Testis (tissue), 3 donors: ENCODE data around the gene TLE5. TPM values are rescaled to one million over a fixed set of nuclear protein-coding genes. Genes with fewer than 3 reads are reported as not detected.
A peak's percentile ranks its signal among the peaks of the same experiment; 100 is the strongest.

Experiments used
- DNase-seq: peaks from one replicate; pipeline ENCODE4 v3.0.0-alpha.2; 2019
- H3K27ac ChIP-seq, 2 donors: fragments of 200-600 bp; sonication (generic); one replicate each; pipeline ENCODE4 v1.5.1; 2019
- H3K27me3 ChIP-seq: fragments of 200-600 bp; sonication (generic); one replicate; pipeline ENCODE4 v1.5.1; 2019
- H3K36me3 ChIP-seq: fragments of 200-600 bp; sonication (generic); one replicate; pipeline ENCODE4 v1.5.1; 2017; ENCODE audit warnings: low read depth; ENCODE audit errors: missing control alignments
- H3K4me1 ChIP-seq: fragments of 200-600 bp; sonication (generic); one replicate; pipeline ENCODE4 v1.5.1; 2019
- H3K4me3 ChIP-seq, 2 donors: fragments of 200-600 bp; sonication (generic); one replicate each; pipeline ENCODE4 v1.5.1; 2017 to 2019
- H3K9me3 ChIP-seq: fragments of 200-600 bp; sonication (generic); one replicate; pipeline ENCODE4 v1.5.1; 2017
- POLR2A ChIP-seq: fragments of 450-650 bp; IDR thresholded peaks from one replicate; pipeline ENCODE4 v1.6.1; 2017; ENCODE audit warnings: antibody characterized with exemption, mild to moderate bottlenecking, moderate library complexity
- WGBS, 2 donors: methylation state at CpG; one replicate each; pipeline ENCODE4 v1.1.5; 2018; 5-methylcytosine and 5-hydroxymethylcytosine counted together
- intact Hi-C: fragments of 100-400 bp; cut with DNase I; formaldehyde crosslinking; loops from one replicate; pipeline ENCODE4 v1.15.1; 2023; ENCODE audit warnings: low total_unique reads
- polyA plus RNA-seq: library from polyadenylated mRNA; stranded (reverse); fragments of 350-450 nt; fragmentation: Illumina TruSeq; extraction: RNeasy Lipid Tissue Mini Kit (QIAGEN cat#74804); gene quantifications from one replicate; pipeline ENCODE4 v1.2.3, GENCODE V29; 2014; ENCODE audit warnings: low read depth, low replicate concordance; ENCODE audit not compliant: insufficient read depth
- total RNA-seq, 2 donors: library from RNA; depleted of rRNA; stranded (reverse); fragments of >200 nt; gene quantifications; one replicate each; pipeline ENCODE4 v1.2.3, GENCODE V29; 2016
- TF ChIP-seq, protein P1 (sequence below), 3 experiments: fragments of 450-650 bp in 2 of 3; fragments of 200-600 bp in 1 of 3; sonication (generic) in 1 of 3; IDR thresholded peaks; one replicate each; pipeline ENCODE4 v1.5.1; 2016 to 2019; ENCODE audit warnings: antibody characterized with exemption in 3 of 3, mild to moderate bottlenecking in 2 of 3, moderate library complexity in 1 of 3

Gene TLE5
- total and polyA plus RNA-seq, 3 donors from 2014 or later = 314 to 539 (median 354) TPM

DNA sequence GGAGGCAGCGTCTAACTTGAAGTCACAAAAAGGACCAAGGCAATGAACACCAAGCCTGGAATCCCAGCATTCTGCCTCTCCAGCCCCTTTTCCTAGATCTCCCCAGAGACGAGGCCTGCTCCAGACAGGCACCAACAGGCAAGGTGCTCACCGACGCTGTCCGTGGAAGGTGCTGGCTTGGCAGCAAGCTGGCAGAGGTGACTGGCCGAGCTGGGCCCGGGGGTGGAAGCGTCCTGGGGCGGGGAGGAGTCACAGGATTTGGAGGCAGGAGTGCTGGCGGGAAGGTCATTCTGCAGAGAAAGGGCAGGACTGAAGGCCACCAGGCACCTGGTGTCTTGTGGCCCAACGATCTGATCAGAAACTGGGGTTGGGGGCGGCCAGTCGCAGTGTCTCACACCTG, 51.4 kb downstream of the TLE5 start:
- H3K36me3 ChIP-seq = no peaks in the 10 kb centered on the region
- WGBS, 2 donors = 88 to 93% methylated on average over 9 to 13 of the region's 13 CpGs
- H3K27ac ChIP-seq = no peak overlapping the region

GRCh38 chr19:3008994-3009393, 53.3 kb downstream of the TLE5 start:
- H3K27ac ChIP-seq = no peak overlapping the region
- no peaks in the 10 kb centered on the region for H3K9me3 ChIP-seq
- no peaks in the 10 kb centered on the region for H3K36me3 ChIP-seq
- 72 to 78% methylated on average over 6 of the region's 6 CpGs for WGBS, 2 donors
- H3K27me3 ChIP-seq = no peaks in the 10 kb centered on the region
- no peak overlapping the region for H3K4me3 ChIP-seq
- DNase-seq = no peak
- peaks cover 2% of the 10 kb centered on the region for H3K4me1 ChIP-seq
- intact Hi-C loops = no loop called here
- TF ChIP-seq POLR2A = no peak
- TF ChIP-seq, protein P1, sequence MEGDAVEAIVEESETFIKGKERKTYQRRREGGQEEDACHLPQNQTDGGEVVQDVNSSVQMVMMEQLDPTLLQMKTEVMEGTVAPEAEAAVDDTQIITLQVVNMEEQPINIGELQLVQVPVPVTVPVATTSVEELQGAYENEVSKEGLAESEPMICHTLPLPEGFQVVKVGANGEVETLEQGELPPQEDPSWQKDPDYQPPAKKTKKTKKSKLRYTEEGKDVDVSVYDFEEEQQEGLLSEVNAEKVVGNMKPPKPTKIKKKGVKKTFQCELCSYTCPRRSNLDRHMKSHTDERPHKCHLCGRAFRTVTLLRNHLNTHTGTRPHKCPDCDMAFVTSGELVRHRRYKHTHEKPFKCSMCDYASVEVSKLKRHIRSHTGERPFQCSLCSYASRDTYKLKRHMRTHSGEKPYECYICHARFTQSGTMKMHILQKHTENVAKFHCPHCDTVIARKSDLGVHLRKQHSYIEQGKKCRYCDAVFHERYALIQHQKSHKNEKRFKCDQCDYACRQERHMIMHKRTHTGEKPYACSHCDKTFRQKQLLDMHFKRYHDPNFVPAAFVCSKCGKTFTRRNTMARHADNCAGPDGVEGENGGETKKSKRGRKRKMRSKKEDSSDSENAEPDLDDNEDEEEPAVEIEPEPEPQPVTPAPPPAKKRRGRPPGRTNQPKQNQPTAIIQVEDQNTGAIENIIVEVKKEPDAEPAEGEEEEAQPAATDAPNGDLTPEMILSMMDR (IDR thresholded peaks at IDR 0.05) = no peak

More for the DNA sequence above, 51.4 kb downstream of the TLE5 start:
- Histone ChIP-seq H3K9me3 (no peaks in the 10 kb centered on the region), H3K4me3 (no peak overlapping the region), H3K27me3 (no peaks in the 10 kb centered on the region), H3K4me1 (peaks cover 2% of the 10 kb centered on the region)
- TF ChIP-seq, protein P1 (IDR thresholded peaks at IDR 0.05) = no peak
- no peak for TF ChIP-seq POLR2A
- DNase-seq = no peak
- intact Hi-C loops = no loop called here

GRCh38 chr19:3007975-3008374, 54.3 kb downstream of the TLE5 start:
- no peak overlapping the region for H3K27ac ChIP-seq
- no peaks in the 10 kb centered on the region for H3K9me3 ChIP-seq
- DNase-seq = no peak
- no peaks in the 10 kb centered on the region for H3K36me3 ChIP-seq
- H3K4me3 ChIP-seq = no peak overlapping the region
- H3K27me3 ChIP-seq = no peaks in the 10 kb centered on the region
- TF ChIP-seq POLR2A = no peak
- TF ChIP-seq, protein P1 (IDR thresholded peaks at IDR 0.05) = no peak
- intact Hi-C loops = no loop called here
- H3K4me1 ChIP-seq = peaks cover 2% of the 10 kb centered on the region
- WGBS, 2 donors = 86 to 87% methylated on average over 8 to 9 of the region's 9 CpGs

GRCh38 chr19:3006075-3006767, 56.1 kb downstream of the TLE5 start:
- TF ChIP-seq POLR2A = no peak
- TF ChIP-seq, protein P1 (IDR thresholded peaks at IDR 0.05) = no peak
- WGBS, 2 donors = 58 to 62% methylated on average over 10 to 37 of the region's 37 CpGs
- Histone ChIP-seq H3K4me1 (peaks cover 5% of the 10 kb centered on the region), H3K9me3 (no peaks in the 10 kb centered on the region), H3K27me3 (no peaks in the 10 kb centered on the region), H3K36me3 (no peaks in the 10 kb centered on the region), H3K27ac (no peak overlapping the region), H3K4me3 (peak overlapping the region in 1 of 2 donors; percentile 26)
- intact Hi-C loops = no loop called here
- DNase-seq = peak; percentile 75

DNA sequence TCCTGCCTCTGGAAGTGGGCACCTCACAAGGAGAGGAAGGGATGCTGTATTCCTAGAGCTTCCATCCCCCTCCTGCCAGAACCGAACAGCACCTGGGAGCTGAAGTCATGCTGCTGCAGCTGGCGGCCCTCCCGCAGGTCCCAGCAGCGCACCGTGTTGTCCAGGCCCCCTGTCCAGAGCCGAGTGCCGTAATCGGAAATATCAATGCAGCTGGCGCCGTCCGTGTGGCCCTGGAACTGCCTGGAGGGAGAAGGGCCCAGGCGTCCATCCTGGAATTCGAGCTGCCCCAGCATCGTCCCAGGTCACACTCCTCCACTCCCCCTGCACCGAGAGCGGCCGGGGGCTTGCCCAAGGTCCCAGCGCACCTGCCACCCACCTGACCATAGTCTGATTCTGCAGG, 57.0 kb downstream of the TLE5 start:
- Histone ChIP-seq H3K27me3 (no peaks in the 10 kb centered on the region), H3K27ac (no peak overlapping the region), H3K9me3 (no peaks in the 10 kb centered on the region), H3K4me1 (peaks cover 5% of the 10 kb centered on the region), H3K4me3 (no peak overlapping the region), H3K36me3 (no peaks in the 10 kb centered on the region)
- intact Hi-C loops = no loop called here
- TF ChIP-seq, protein P1 (IDR thresholded peaks at IDR 0.05) = no peak
- no peak for TF ChIP-seq POLR2A
- WGBS, 2 donors = 55 to 60% methylated on average over 4 to 18 of the region's 18 CpGs
- no peak for DNase-seq
